Kidney (tissue), 14 donors: ENCODE data around the gene ARFIP1. TPM values are rescaled to one million over a fixed set of nuclear protein-coding genes. Genes with fewer than 3 reads are reported as not detected.

Experiments used
- DNase-seq, 5 donors: peaks; one replicate each; pipeline ENCODE4 v3.0.0-alpha.2; 2013 to 2020
- FAIRE-seq: peaks from 2 replicates; lab custom pipeline; 2012; peaks lifted over from hg19 to GRCh38; lab: Jason Lieb, UNC
- H3K27ac ChIP-seq, 2 donors: one replicate each; pipeline ENCODE4 v1.7.0; 2013; ENCODE audit warnings: low read depth in 2 of 2, low read length in 2 of 2, inconsistent platforms in 1 of 2
- H3K27me3 ChIP-seq: one replicate; pipeline ENCODE4 v1.7.1; 2013; ENCODE audit warnings: low read length, inconsistent platforms; ENCODE audit not compliant: control insufficient read depth, insufficient read depth
- H3K36me3 ChIP-seq, 3 donors: one replicate each; pipeline versions ENCODE4 v1.7.0 to v1.7.1; 2013; ENCODE audit warnings: low read length in 3 of 3, control low read depth in 1 of 3, inconsistent platforms in 1 of 3; ENCODE audit not compliant: insufficient read depth in 3 of 3, control insufficient read depth in 2 of 3
- H3K4me1 ChIP-seq, 3 donors: one replicate each; pipeline versions ENCODE4 v1.7.0 to v1.7.1; 2013; ENCODE audit warnings: low read length in 3 of 3, inconsistent platforms in 1 of 3, low read depth in 1 of 3; ENCODE audit not compliant: control insufficient read depth in 2 of 3, insufficient read depth in 2 of 3
- H3K4me3 ChIP-seq, 3 donors: one replicate each; pipeline versions ENCODE4 v1.7.0 to v1.8.1; 2013; ENCODE audit warnings: low read length in 3 of 3, control low read depth in 1 of 3, inconsistent platforms in 1 of 3
- H3K9ac ChIP-seq, 3 donors: one replicate each; pipeline versions ENCODE4 v1.7.0 to v1.7.1; 2013; ENCODE audit warnings: low read length in 3 of 3, control low read depth in 1 of 3, inconsistent platforms in 1 of 3
- H3K9me3 ChIP-seq, 3 donors: one replicate each; pipeline versions ENCODE4 v1.7.0 to v1.7.1; 2013; ENCODE audit warnings: low read length in 3 of 3, control low read depth in 1 of 3, inconsistent platforms in 1 of 3; ENCODE audit not compliant: control insufficient read depth in 2 of 3, insufficient read depth in 1 of 3
- CTCF ChIP-seq: IDR thresholded peaks from 3 replicates; pipeline ENCODE4 v1.5.1; 2012; ENCODE audit warnings: mild to moderate bottlenecking, moderate library complexity, borderline replicate concordance; ENCODE audit not compliant: insufficient read depth; ENCODE audit errors: extremely low read depth
- intact Hi-C: fragments of 100-400 bp; cut with DNase I; formaldehyde crosslinking; loops from one replicate; pipeline ENCODE4 v1.11.1; 2022
- polyA plus RNA-seq: library from polyadenylated mRNA; stranded (reverse); fragments of 350-450 nt; fragmentation: Illumina TruSeq; extraction: RNeasy Lipid Tissue Mini Kit (QIAGEN cat#74804); gene quantifications from one replicate; pipeline ENCODE4 v1.2.3, GENCODE V29; 2014; ENCODE audit warnings: low read depth, low replicate concordance; ENCODE audit not compliant: insufficient read depth
- total RNA-seq: library from RNA; stranded (reverse); fragmentation: NEBNext Ultra II Directional; extraction: Animal tissue kit (Norgen Biotek cat#: 25700); gene quantifications from one replicate; pipeline ENCODE4 v1.2.1, GENCODE V29; 2021
- donor health status: control.
- donor health status: control.
- donor health status: control.
- donor health status: control.
- donor health status: control.
- donor health status: DM: yes; HTN: yes; CAD: no.
- donor health status: Normal renal cell carcinoma (clear cell type).

Gene ARFIP1
- total and polyA plus RNA-seq, 2 donors from 2014 or later = 23.2 to 39.1 TPM

GRCh38 chr4:152921284-152921683, 141.5 kb downstream of the ARFIP1 start:
- Histone ChIP-seq H3K9ac (no peak overlapping the region), H3K27me3 (no peaks in the 10 kb centered on the region), H3K36me3 (no peaks in the 10 kb centered on the region), H3K27ac (no peak overlapping the region), H3K4me1 (no peaks in the 10 kb centered on the region), H3K4me3 (no peak overlapping the region), H3K9me3 (no peaks in the 10 kb centered on the region)
- intact Hi-C loops = no loop called here
- TF ChIP-seq CTCF = no peak
- DNase-seq (no peak), FAIRE-seq (no peak)

- Histone ChIP-seq H3K4me3 (no peak overlapping the region), H3K9ac (no peak overlapping the region), H3K36me3 (no peaks in the 10 kb centered on the region), H3K4me1 (peaks cover 0 to 2% (median 0%) of the 10 kb centered on the region in 3 donors), H3K9me3 (no peaks in the 10 kb centered on the region), H3K27ac (no peak overlapping the region), H3K27me3 (no peaks in the 10 kb centered on the region)
- DNase-seq = no peak
- intact Hi-C loops = no loop called here
- no peak for TF ChIP-seq CTCF
- no peak for FAIRE-seq
Measured at GRCh38 chr4:152925851-152926250, 146.1 kb downstream of the ARFIP1 start.

GRCh38 chr4:152926959-152927358, 147.2 kb downstream of the ARFIP1 start:
- Histone ChIP-seq H3K27ac (no peak overlapping the region), H3K36me3 (no peaks in the 10 kb centered on the region), H3K9ac (no peak overlapping the region), H3K9me3 (no peaks in the 10 kb centered on the region), H3K4me3 (no peak overlapping the region), H3K4me1 (peaks cover 0 to 2% (median 0%) of the 10 kb centered on the region in 3 donors), H3K27me3 (no peaks in the 10 kb centered on the region)
- DNase-seq (no peak), FAIRE-seq (no peak)
- TF ChIP-seq CTCF = no peak
- intact Hi-C loops = no loop called here

- H3K27ac ChIP-seq = no peak overlapping the region
Measured at GRCh38 chr4:152927737-152928136, 148.0 kb downstream of the ARFIP1 start.

More at GRCh38 chr4:152927737-152928136, 148.0 kb downstream of the ARFIP1 start:
- intact Hi-C loops = no loop called here
- no peak for TF ChIP-seq CTCF
- Histone ChIP-seq H3K4me1 (peaks cover 0 to 2% (median 0%) of the 10 kb centered on the region in 3 donors), H3K36me3 (no peaks in the 10 kb centered on the region), H3K9ac (no peak overlapping the region), H3K27me3 (no peaks in the 10 kb centered on the region), H3K4me3 (no peak overlapping the region), H3K9me3 (no peaks in the 10 kb centered on the region)
- DNase-seq (no peak), FAIRE-seq (no peak)
